Measurements from ENCODE around the gene SUFU. TPM values are rescaled to one million over a fixed set of nuclear protein-coding genes. Genes with fewer than 3 reads are reported as not detected.

SUFU gene
- total and polyA plus RNA-seq, 2 of the 13 experiments (the other 11 are each of a cell fraction or from before 2014, with no cell fraction given): 2.9 to 5.5 TPM

DNA sequence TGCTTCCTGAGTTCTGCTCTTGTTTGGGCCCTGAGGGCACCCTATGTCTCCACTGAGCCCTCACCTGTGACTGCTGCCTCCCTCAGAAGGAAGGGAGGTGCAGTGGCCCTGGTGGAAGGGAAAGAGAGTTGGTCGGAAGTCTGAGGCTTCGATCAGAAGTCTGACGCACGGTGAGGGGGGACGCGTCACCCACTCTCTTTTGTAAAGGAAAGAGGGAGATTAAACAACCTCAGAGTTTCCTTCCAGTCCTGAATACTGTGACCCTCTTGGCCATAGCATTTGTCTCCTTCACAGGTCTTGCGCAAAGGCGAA lies 109.1 kb downstream of the SUFU start:
- Histone ChIP-seq H3K4me2 (ENCODE audit: low read depth, low read length) (no peak overlapping the region), H3K27me3 (ENCODE audit: control insufficient read depth in 1 of 2, insufficient read depth in 2 of 2, low read length in 2 of 2) (no peaks in the 10 kb centered on the region), H3K4me3 (replicated peaks in 1 of 3; ENCODE audit: insufficient read depth in 1 of 3, low read depth in 2 of 3, low read length in 3 of 3) (no peak overlapping the region), H3K9me3 (ENCODE audit: low read length) (no peaks in the 10 kb centered on the region), H2AFZ (ENCODE audit: low read length) (no peak overlapping the region), H3K27ac (ENCODE audit: extremely low read length, insufficient read depth, low read length) (no peak overlapping the region), H4K20me1 (ENCODE audit: insufficient read depth, low read length) (no peaks in the 10 kb centered on the region), H3K79me2 (ENCODE audit: insufficient read depth, low read length) (no peaks in the 10 kb centered on the region), H3K9ac (ENCODE audit: insufficient read depth, low read depth, low read length) (no peak overlapping the region), H3K4me1 (ENCODE audit: insufficient read depth, low read length) (peaks cover 17% of the 10 kb centered on the region; the same call in 1 of the 2 replicates), H3K36me3 (replicated peaks in 1 of 2; ENCODE audit: control insufficient read depth in 1 of 2, insufficient read depth in 2 of 2, low read length in 2 of 2) (peaks cover 9 to 20% of the 10 kb centered on the region in 2 experiments; a peak in 4 of 5 replicates)
- 97% methylated on average over 8 of the region's 8 CpGs for WGBS (ENCODE audit: low lambda C conversion rate)
- no peak for DNase-seq (ENCODE audit: low spot score)
- ATAC-seq: no peak
- in situ Hi-C loops (cut with HindIII; ENCODE audit: extremely low pct_ligation_motif_present, low pct_unique_long_range_greater_than_20kb) (no loop called here), intact Hi-C loops (cut with micrococcal nuclease; ENCODE audit: unreplicated experiment) (no loop called here)
- no TSS peak for BruUV-seq (replicated peaks)
- TF ChIP-seq ZNF431 (CRISPR knock-in tag; IDR thresholded peaks at IDR 0.05; ENCODE audit: borderline replicate concordance, low read depth) (no peak), ZFP90 (CRISPR knock-in tag; IDR thresholded peaks at IDR 0.05; ENCODE audit: borderline replicate concordance) (no peak), CENPX (CRISPR knock-in tag; IDR thresholded peaks at IDR 0.05) (no peak), TIGD3 (CRISPR knock-in tag; IDR thresholded peaks at IDR 0.05; ENCODE audit: borderline replicate concordance) (no peak), ZMYM4 (CRISPR knock-in tag; IDR thresholded peaks at IDR 0.05) (no peak)
- TF ChIP-seq, protein P1, sequence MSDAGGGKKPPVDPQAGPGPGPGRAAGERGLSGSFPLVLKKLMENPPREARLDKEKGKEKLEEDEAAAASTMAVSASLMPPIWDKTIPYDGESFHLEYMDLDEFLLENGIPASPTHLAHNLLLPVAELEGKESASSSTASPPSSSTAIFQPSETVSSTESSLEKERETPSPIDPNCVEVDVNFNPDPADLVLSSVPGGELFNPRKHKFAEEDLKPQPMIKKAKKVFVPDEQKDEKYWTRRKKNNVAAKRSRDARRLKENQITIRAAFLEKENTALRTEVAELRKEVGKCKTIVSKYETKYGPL (CRISPR knock-in tag; IDR thresholded peaks at IDR 0.05): no peak
- no peak for FAIRE-seq
- ChIA-PET POLR2A (interaction anchor here (1.2 kb wide), 1 partner anchor 16 kb away, joined by 3 read pairs; no protein-coding TSS in a partner anchor), CTCF (ENCODE audit: low intra/inter-chr PET ratio, low total read pairs) (no interaction called here)

GRCh38 chr10:102613286-102613685 lies 109.5 kb downstream of the SUFU start:
- Histone ChIP-seq H4K20me1 (ENCODE audit: insufficient read depth, low read length) (no peaks in the 10 kb centered on the region), H3K9me3 (ENCODE audit: low read length) (no peaks in the 10 kb centered on the region), H3K27me3 (ENCODE audit: control insufficient read depth in 1 of 2, insufficient read depth in 2 of 2, low read length in 2 of 2) (no peaks in the 10 kb centered on the region), H3K4me3 (replicated peaks in 1 of 3; ENCODE audit: insufficient read depth in 1 of 3, low read depth in 2 of 3, low read length in 3 of 3) (no peak overlapping the region), H3K4me1 (ENCODE audit: insufficient read depth, low read length) (peaks cover 17% of the 10 kb centered on the region; the same call in 1 of the 2 replicates), H2AFZ (ENCODE audit: low read length) (no peak overlapping the region), H3K79me2 (ENCODE audit: insufficient read depth, low read length) (no peaks in the 10 kb centered on the region), H3K4me2 (ENCODE audit: low read depth, low read length) (no peak overlapping the region), H3K27ac (ENCODE audit: extremely low read length, insufficient read depth, low read length) (no peak overlapping the region), H3K36me3 (replicated peaks in 1 of 2; ENCODE audit: control insufficient read depth in 1 of 2, insufficient read depth in 2 of 2, low read length in 2 of 2) (peaks cover 9 to 20% of the 10 kb centered on the region in 2 experiments; a peak in 4 of 5 replicates), H3K9ac (ENCODE audit: insufficient read depth, low read depth, low read length) (no peak overlapping the region)
- BruUV-seq (replicated peaks): no TSS peak
- in situ Hi-C loops (cut with HindIII; ENCODE audit: extremely low pct_ligation_motif_present, low pct_unique_long_range_greater_than_20kb): no loop called here
- WGBS (ENCODE audit: low lambda C conversion rate): 97% methylated on average over 7 of the region's 7 CpGs
- POLR2A ChIA-PET: no interaction called here
- intact Hi-C loops (cut with micrococcal nuclease; ENCODE audit: unreplicated experiment): no loop called here
- no peak for FAIRE-seq
- DNase-seq (ENCODE audit: low spot score): no peak
- TF ChIP-seq KDM5B (CRISPR knock-in tag; IDR thresholded peaks at IDR 0.05; ENCODE audit: borderline replicate concordance) (no peak), ZBTB2 (CRISPR knock-in tag; IDR thresholded peaks at IDR 0.05; ENCODE audit: low read depth) (no peak), RFX1 (IDR thresholded peaks at IDR 0.05) (no peak), THAP11 (CRISPR knock-in tag; IDR thresholded peaks at IDR 0.05) (no peak)
- no peak for ATAC-seq
- CTCF ChIA-PET (ENCODE audit: low intra/inter-chr PET ratio, low total read pairs): no interaction called here

Data from HepG2 (cell line).